ENCODE data around the gene TMCO4.
A peak's percentile ranks its signal among the peaks of the same experiment; 100 is the strongest.

The TMCO4 gene

GRCh38 chr1:19708567-19709110, 91.1 kb downstream of the TMCO4 start:
- Histone ChIP-seq H3K36me3 (ENCODE audit: insufficient read depth) (no peaks in the 10 kb centered on the region), H3K27ac (no peak overlapping the region), H4K20me1 (ENCODE audit: insufficient read depth) (no peaks in the 10 kb centered on the region), H3K4me1 (ENCODE audit: low read depth, poor library complexity, severe bottlenecking) (no peaks in the 10 kb centered on the region), H2AFZ (ENCODE audit: low read depth) (no peak overlapping the region), H3K9ac (no peak overlapping the region), H3K27me3 (ENCODE audit: insufficient read depth, low read depth) (no peaks in the 10 kb centered on the region), H3K79me2 (ENCODE audit: insufficient read depth, low read depth) (no peaks in the 10 kb centered on the region), H3K4me2 (no peak overlapping the region), H3K4me3 (IDR thresholded peaks at IDR 0.05; ENCODE audit: insufficient read depth, low read depth, low read length) (no peak overlapping the region)
- TF ChIP-seq CTCF (conservative IDR thresholded peaks at IDR 0.05; ENCODE audit: low read depth, low read length), result no peak

- no peak overlapping the region for H3K9ac ChIP-seq
- no peak overlapping the region for H3K4me2 ChIP-seq
- H4K20me1 ChIP-seq (ENCODE audit: insufficient read depth), result no peaks in the 10 kb centered on the region
- no peak for TF ChIP-seq CTCF (conservative IDR thresholded peaks at IDR 0.05; ENCODE audit: low read depth, low read length)
- no peak overlapping the region for H3K27ac ChIP-seq
- no peaks in the 10 kb centered on the region for H3K27me3 ChIP-seq (ENCODE audit: insufficient read depth, low read depth)
- H3K36me3 ChIP-seq (ENCODE audit: insufficient read depth), result no peaks in the 10 kb centered on the region
- no peak overlapping the region for H2AFZ ChIP-seq (ENCODE audit: low read depth)
- H3K4me1 ChIP-seq (ENCODE audit: low read depth, poor library complexity, severe bottlenecking), result no peaks in the 10 kb centered on the region
- H3K79me2 ChIP-seq (ENCODE audit: insufficient read depth, low read depth), result no peaks in the 10 kb centered on the region
- H3K4me3 ChIP-seq (IDR thresholded peaks at IDR 0.05; ENCODE audit: insufficient read depth, low read depth, low read length), result no peak overlapping the region
Measured at GRCh38 chr1:19706136-19706535, 93.6 kb downstream of the TMCO4 start.

DNA sequence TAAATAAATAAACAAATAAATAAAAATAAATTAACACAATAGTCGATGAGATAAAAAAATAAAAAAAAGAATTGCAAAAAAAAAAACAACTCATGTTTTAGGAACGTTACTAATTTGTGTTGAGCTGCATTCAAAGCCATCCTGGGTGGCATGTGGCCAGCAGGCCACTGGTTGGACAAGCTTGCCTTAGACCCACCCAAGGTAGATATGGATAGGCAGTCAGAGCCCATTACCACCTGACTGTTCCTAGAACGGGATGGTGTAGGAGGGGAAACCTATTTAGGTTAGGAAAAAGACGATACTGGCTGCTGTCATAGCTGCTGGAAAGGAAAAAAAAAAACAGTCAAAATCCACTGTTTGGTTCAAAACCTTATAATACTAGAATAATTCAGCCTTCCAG, 94.3 kb downstream of the TMCO4 start:
- H3K4me2 ChIP-seq, result no peak overlapping the region
- no peaks in the 10 kb centered on the region for H3K4me1 ChIP-seq (ENCODE audit: low read depth, poor library complexity, severe bottlenecking)
- no peak overlapping the region for H3K4me3 ChIP-seq (IDR thresholded peaks at IDR 0.05; ENCODE audit: insufficient read depth, low read depth, low read length)
- no peaks in the 10 kb centered on the region for H3K36me3 ChIP-seq (ENCODE audit: insufficient read depth)
- no peak overlapping the region for H3K27ac ChIP-seq
- no peak overlapping the region for H3K9ac ChIP-seq
- no peaks in the 10 kb centered on the region for H4K20me1 ChIP-seq (ENCODE audit: insufficient read depth)
- TF ChIP-seq CTCF (conservative IDR thresholded peaks at IDR 0.05; ENCODE audit: low read depth, low read length), result no peak
- no peaks in the 10 kb centered on the region for H3K79me2 ChIP-seq (ENCODE audit: insufficient read depth, low read depth)
- H2AFZ ChIP-seq (ENCODE audit: low read depth), result no peak overlapping the region
- no peaks in the 10 kb centered on the region for H3K27me3 ChIP-seq (ENCODE audit: insufficient read depth, low read depth)

- no peak overlapping the region for H2AFZ ChIP-seq (ENCODE audit: low read depth)
- peak; percentile 91 for TF ChIP-seq CTCF (conservative IDR thresholded peaks at IDR 0.05; ENCODE audit: low read depth, low read length)
- H4K20me1 ChIP-seq (ENCODE audit: insufficient read depth), result no peaks in the 10 kb centered on the region
- H3K9ac ChIP-seq, result no peak overlapping the region
- H3K4me1 ChIP-seq (ENCODE audit: low read depth, poor library complexity, severe bottlenecking), result no peaks in the 10 kb centered on the region
- no peak overlapping the region for H3K27ac ChIP-seq
- no peak overlapping the region for H3K4me3 ChIP-seq (IDR thresholded peaks at IDR 0.05; ENCODE audit: insufficient read depth, low read depth, low read length)
- H3K27me3 ChIP-seq (ENCODE audit: insufficient read depth, low read depth), result no peaks in the 10 kb centered on the region
- H3K36me3 ChIP-seq (ENCODE audit: insufficient read depth), result no peaks in the 10 kb centered on the region
- no peaks in the 10 kb centered on the region for H3K79me2 ChIP-seq (ENCODE audit: insufficient read depth, low read depth)
- H3K4me2 ChIP-seq, result no peak overlapping the region
Measured at GRCh38 chr1:19704247-19705113, 95.2 kb downstream of the TMCO4 start.
